ENCODE measurements around the gene PPP1R13L. TPM values are rescaled to one million over a fixed set of nuclear protein-coding genes. Genes with fewer than 3 reads are reported as not detected.
A peak's percentile ranks its signal among the peaks of the same experiment; 100 is the strongest.

The PPP1R13L gene
- total and polyA plus RNA-seq, 11 donors: 92.3 to 400 (median 139) TPM

- H3K27ac ChIP-seq: no peak overlapping the region
- TF ChIP-seq CTCF (IDR thresholded peaks at IDR 0.05) (no peak), POLR2A (IDR thresholded peaks at IDR 0.05) (no peak)
- H3K4me3 ChIP-seq: no peak overlapping the region
- H3K9me3 ChIP-seq: no peaks in the 10 kb centered on the region
- intact Hi-C loops (cut with DNase I): no loop called here
- H3K36me3 ChIP-seq: peaks cover 0 to 15% (median 2%) of the 10 kb centered on the region in 9 donors
- H3K27me3 ChIP-seq: no peaks in the 10 kb centered on the region
- WGBS, 4 donors: 90 to 96% (median 91%) methylated on average over 8 to 11 of the region's 11 CpGs
- peaks cover 0 to 15% (median 6%) of the 10 kb centered on the region in 12 donors for H3K4me1 ChIP-seq
- DNase-seq (no peak), ATAC-seq (no peak)
Observed at GRCh38 chr19:45368737-45369340, 36.0 kb downstream of the PPP1R13L start.

GRCh38 chr19:45368127-45368526, 36.7 kb downstream of the PPP1R13L start:
- peaks cover 0 to 17% (median 7%) of the 10 kb centered on the region in 9 donors for H3K36me3 ChIP-seq
- intact Hi-C loops (cut with DNase I): no loop called here
- H3K4me1 ChIP-seq: peaks cover 0 to 15% (median 6%) of the 10 kb centered on the region in 12 donors
- no peak overlapping the region for H3K27ac ChIP-seq
- TF ChIP-seq POLR2A (IDR thresholded peaks at IDR 0.05) (no peak), CTCF (IDR thresholded peaks at IDR 0.05) (no peak)
- ATAC-seq (no peak), DNase-seq (no peak)
- H3K27me3 ChIP-seq: no peaks in the 10 kb centered on the region
- H3K4me3 ChIP-seq: no peak overlapping the region
- 92 to 96% (median 94%) methylated on average over 4 of the region's 4 CpGs for WGBS, 4 donors
- H3K9me3 ChIP-seq: no peaks in the 10 kb centered on the region

- H3K27me3 ChIP-seq: no peaks in the 10 kb centered on the region
- no peaks in the 10 kb centered on the region for H3K9me3 ChIP-seq
- peaks cover 0 to 28% (median 18%) of the 10 kb centered on the region in 9 donors for H3K36me3 ChIP-seq
- 91 to 93% (median 91%) methylated on average over 4 to 12 of the region's 12 CpGs for WGBS, 4 donors
- TF ChIP-seq POLR2A (IDR thresholded peaks at IDR 0.05) (no peak), CTCF (IDR thresholded peaks at IDR 0.05) (no peak)
- H3K4me1 ChIP-seq: peaks cover 0 to 7% (median 2%) of the 10 kb centered on the region in 12 donors
- intact Hi-C loops (cut with DNase I): no loop called here
- DNase-seq (no peak), ATAC-seq (no peak)
- H3K27ac ChIP-seq: no peak overlapping the region
- no peak overlapping the region for H3K4me3 ChIP-seq
Observed at GRCh38 chr19:45364696-45365095, 40.2 kb downstream of the PPP1R13L start.

GRCh38 chr19:45363861-45364459, 40.9 kb downstream of the PPP1R13L start:
- WGBS, 4 donors: 91 to 95% (median 92%) methylated on average over 25 to 44 of the region's 44 CpGs
- Histone ChIP-seq H3K9me3 (no peaks in the 10 kb centered on the region), H3K4me1 (peaks cover 0 to 1% (median 0%) of the 10 kb centered on the region in 12 donors), H3K27me3 (no peaks in the 10 kb centered on the region), H3K36me3 (peaks cover 0 to 35% (median 19%) of the 10 kb centered on the region in 9 donors), H3K27ac (no peak overlapping the region), H3K4me3 (no peak overlapping the region)
- no peak for TF ChIP-seq POLR2A (IDR thresholded peaks at IDR 0.05)
- TF ChIP-seq CTCF (IDR thresholded peaks at IDR 0.05): no peak
- intact Hi-C loops (cut with DNase I): no loop called here
- ATAC-seq: peak in 1 of 4 donors; percentile 6
- DNase-seq: no peak

Data from heart left ventricle (tissue), 16 donors.